HL-60 (cell line): ENCODE results near the gene CPLX3.

Source experiments
- DNase-seq, 2 experiments: peaks; one replicate each; pipeline ENCODE4 v3.0.0-alpha.2; 2010 to 2020; ENCODE audit warnings: low read depth in 1 of 2, low spot score in 1 of 2
- H3K27ac ChIP-seq: fragments of 250-450 bp; sonication (Bioruptor Pico); replicated peaks from 2 replicates; pipeline ENCODE4 v1.5.1; 2020; ENCODE audit warnings: mild to moderate bottlenecking, moderate library complexity
- H3K27me3 ChIP-seq: fragments of 250-450 bp; sonication (Bioruptor Pico); 2 replicates; pipeline ENCODE4 v1.5.1; 2021; ENCODE audit warnings: mild to moderate bottlenecking, moderate library complexity; ENCODE audit not compliant: insufficient read depth, poor library complexity, severe bottlenecking
- H3K4me3 ChIP-seq: replicated peaks from 2 replicates; pipeline ENCODE4 v1.5.1; 2011; ENCODE audit warnings: mild to moderate bottlenecking, control low read depth, low read length; ENCODE audit not compliant: insufficient read depth
- CTCF ChIP-seq: IDR thresholded peaks from one replicate; pipeline ENCODE4 v1.5.1; 2011; ENCODE audit warnings: low read length, control low read depth, inconsistent platforms; ENCODE audit not compliant: insufficient read depth
- GABPA ChIP-seq: IDR thresholded peaks from 2 replicates; pipeline ENCODE4 v1.6.1; 2012; ENCODE audit warnings: low read depth
- POLR2AphosphoS5 ChIP-seq: IDR thresholded peaks from 2 replicates; pipeline ENCODE4 v1.6.1; 2012; ENCODE audit warnings: low read depth
- REST ChIP-seq: IDR thresholded peaks from 2 replicates; pipeline ENCODE4 v1.6.1; 2012; ENCODE audit warnings: low read depth; ENCODE audit not compliant: insufficient replicate concordance
- SPI1 ChIP-seq: IDR thresholded peaks from 2 replicates; pipeline ENCODE4 v1.6.1; 2012; ENCODE audit warnings: low read depth, mild to moderate bottlenecking, borderline replicate concordance

Gene CPLX3

DNA sequence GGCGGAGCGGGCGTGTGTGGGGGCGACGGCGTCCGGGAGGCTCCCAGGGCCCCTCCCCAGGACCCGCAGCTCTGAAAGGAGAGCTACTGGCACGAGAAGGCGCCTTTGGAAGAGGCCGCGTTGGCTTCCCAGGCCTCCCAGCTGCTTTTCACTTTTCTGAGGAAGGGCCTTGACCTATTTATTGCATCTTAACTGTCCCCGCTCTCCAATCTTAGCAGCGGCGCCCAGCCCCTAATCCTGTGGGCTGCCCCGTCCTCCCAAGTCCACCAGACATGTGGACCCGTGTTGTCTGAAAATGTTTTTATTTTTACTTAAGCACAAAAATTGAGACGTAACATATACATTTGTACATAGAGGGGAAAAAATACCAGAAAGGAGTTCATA is 17.0 kb downstream of the CPLX3 start:
- TF ChIP-seq REST (no peak), CTCF (no peak), POLR2AphosphoS5 (no peak), GABPA (no peak), SPI1 (no peak)
- DNase-seq: no peak
- peak overlapping the region; percentile 80 for H3K27ac ChIP-seq
- H3K4me3 ChIP-seq: peak overlapping the region; percentile 39
- no peaks in the 10 kb centered on the region for H3K27me3 ChIP-seq

GRCh38 chr15:74843891-74844299 is 17.5 kb downstream of the CPLX3 start:
- TF ChIP-seq POLR2AphosphoS5 (no peak), GABPA (no peak), SPI1 (no peak), REST (no peak), CTCF (no peak)
- Histone ChIP-seq H3K27me3 (no peaks in the 10 kb centered on the region), H3K27ac (peak overlapping the region; percentile 80), H3K4me3 (no peak overlapping the region)
- no peak for DNase-seq

DNA sequence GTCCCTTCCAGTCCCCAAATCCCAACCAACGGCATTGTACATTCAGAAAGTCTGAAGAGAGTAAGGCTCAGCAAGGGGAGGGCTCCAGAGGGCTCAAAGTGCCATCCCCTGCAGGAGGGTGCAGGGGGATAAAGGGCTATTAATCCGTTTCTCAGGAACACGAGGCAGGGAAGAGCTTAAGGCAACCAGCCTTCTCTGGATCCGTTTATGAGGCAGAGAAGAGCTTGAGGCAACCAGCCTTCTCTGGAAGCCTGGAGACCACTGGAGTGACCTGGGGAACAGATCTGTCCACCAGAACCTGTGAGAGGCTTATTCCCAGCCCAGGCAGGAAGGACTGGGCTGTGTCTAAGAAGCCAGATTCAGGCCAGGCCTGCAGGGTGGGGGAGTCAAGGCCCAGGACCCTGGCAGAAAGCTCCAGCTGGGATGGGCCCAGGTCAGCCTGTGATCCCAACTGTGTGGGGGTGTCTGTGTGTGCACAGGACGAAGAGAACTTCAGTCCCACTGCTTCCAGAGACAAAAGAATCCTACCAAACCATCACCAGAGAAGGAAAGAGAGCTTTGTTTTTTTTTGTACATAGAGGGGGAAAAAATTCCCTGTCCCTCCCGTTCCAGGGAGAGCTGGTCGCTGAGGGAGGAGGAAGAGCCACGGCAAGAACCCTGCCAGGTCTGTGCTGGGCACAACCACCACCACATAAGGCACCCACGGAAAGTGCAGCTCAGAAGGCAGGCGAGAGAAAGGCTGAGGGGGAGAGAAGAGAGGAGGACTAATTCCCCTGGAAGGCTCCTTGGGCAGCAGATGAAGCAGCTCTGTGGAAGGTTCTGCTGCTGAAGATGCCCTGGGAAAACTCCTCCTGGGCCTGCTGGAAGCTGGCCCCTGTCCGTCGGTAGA is 18.1 kb downstream of the CPLX3 start:
- Histone ChIP-seq H3K27me3 (no peaks in the 10 kb centered on the region), H3K4me3 (no peak overlapping the region), H3K27ac (peak overlapping the region; percentile 29)
- TF ChIP-seq SPI1 (no peak), GABPA (no peak), POLR2AphosphoS5 (no peak), REST (no peak), CTCF (no peak)
- DNase-seq: no peak
